Naive thymus-derived CD8-positive, alpha-beta T cell (primary cell): ENCODE results near the gene LRRC36. TPM values are rescaled to one million over a fixed set of nuclear protein-coding genes. Genes with fewer than 3 reads are reported as not detected.

Source experiments
- ATAC-seq, 2 donors: fragments of 150-1000 bp; cut with Tn5 transposase in 1 of 2; sonication (Bioruptor Pico), chemical (Tn5 transposase) in 1 of 2; 1 replicate in 1 of 2; 2 replicates in 1 of 2; pipeline ENCODE4 v1.10.0; 2021; ENCODE audit warnings: mild to moderate bottlenecking in 2 of 2, moderate library complexity in 2 of 2
- POLR2A ChIA-PET: fragments of 350-600 bp; sonication (Branson Sonifier 250); formaldehyde crosslinking; loops from one replicate; lab custom pipeline; 2021; ENCODE audit warnings: antibody characterized with exemption; lab: Charles Lee
- DNase-seq, 10 donors: peaks; one replicate each; pipeline versions ENCODE4 v3.0.0 to v3.0.0-alpha.2; 2020 to 2022
- H3K27ac Mint-ChIP-seq, 10 donors: one replicate each; pipeline ENCODE4 v1.8.0; 2020 to 2022; ENCODE audit warnings: mild to moderate bottlenecking in 10 of 10, mixed read lengths in 10 of 10, moderate library complexity in 4 of 10, inconsistent platforms in 1 of 10
- H3K27me3 Mint-ChIP-seq, 5 donors: one replicate each; pipeline ENCODE4 v1.8.0; 2021 to 2022; ENCODE audit warnings: mixed read lengths in 5 of 5
- H3K36me3 Mint-ChIP-seq, 3 donors: one replicate each; pipeline ENCODE4 v1.8.0; 2020 to 2022; ENCODE audit warnings: mixed read lengths in 3 of 3, mild to moderate bottlenecking in 2 of 3, inconsistent platforms in 1 of 3
- H3K4me1 Mint-ChIP-seq, 4 donors: one replicate each; pipeline ENCODE4 v1.8.0; 2021 to 2022; ENCODE audit warnings: mixed read lengths in 4 of 4
- H3K4me3 Mint-ChIP-seq, 10 donors: one replicate each; pipeline ENCODE4 v1.8.0; 2020 to 2022; ENCODE audit warnings: mild to moderate bottlenecking in 10 of 10, mixed read lengths in 10 of 10, moderate library complexity in 6 of 10, inconsistent platforms in 1 of 10
- H3K9me3 Mint-ChIP-seq, 9 donors: one replicate each; pipeline ENCODE4 v1.8.0; 2020 to 2022; ENCODE audit warnings: mixed read lengths in 9 of 9, mild to moderate bottlenecking in 3 of 9, inconsistent platforms in 1 of 9, moderate library complexity in 1 of 9
- polyA plus RNA-seq, 3 donors: library from polyadenylated mRNA; unstranded; fragments of 300-500 nt; fragmentation: Illumina TruSeq; gene quantifications; one replicate each; pipeline ENCODE4 v1.2.3, GENCODE V29; 2021
- total RNA-seq, 8 experiments: library from RNA in 2 of 8; stranded (reverse) in 2 of 8; gene quantifications; one replicate each; pipeline ENCODE4 v1.2.3 and lab custom pipeline; 2021 to 2026

The LRRC36 gene
- total and polyA plus RNA-seq, 5 experiments from 2014 or later: 0.49 TPM; not detected in 4

DNA sequence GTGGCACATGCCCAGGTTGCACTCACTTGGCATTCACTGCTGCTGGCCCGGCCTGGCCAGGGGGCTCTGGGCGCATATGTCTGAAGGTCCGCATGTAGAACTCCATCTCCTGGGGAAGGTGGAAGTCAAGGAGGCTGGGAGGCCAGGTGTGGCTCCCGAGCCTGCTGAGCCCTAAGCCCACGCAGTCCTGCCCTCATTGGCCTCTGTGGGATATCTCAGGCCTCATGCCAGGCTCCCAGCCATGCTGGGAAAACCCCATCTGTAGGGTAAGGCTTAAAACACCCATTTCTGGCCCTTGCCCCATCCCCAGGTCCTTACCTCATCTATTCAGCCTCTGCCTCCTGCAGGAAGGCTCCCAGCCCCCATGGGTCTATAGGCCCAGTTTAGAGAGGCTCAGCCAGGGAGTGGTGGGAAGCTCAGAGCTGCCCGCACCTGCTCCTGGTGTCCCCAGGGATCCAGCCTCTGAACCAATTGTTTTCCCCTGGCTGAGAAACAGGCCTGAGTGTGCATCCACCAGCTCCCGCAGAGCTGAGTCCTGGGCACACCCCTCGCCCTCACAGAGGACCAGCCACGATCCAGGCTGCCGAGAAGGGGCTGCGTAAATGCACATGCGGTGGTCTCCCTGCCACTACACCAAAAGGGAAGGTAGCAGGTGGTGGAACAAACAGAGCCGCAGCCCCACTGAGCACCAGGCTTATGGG, 69.0 kb downstream of the LRRC36 start:
- H3K36me3 Mint-ChIP-seq: peaks cover 0 to 2% (median 0%) of the 10 kb centered on the region in 3 donors
- no peak overlapping the region for H3K27ac Mint-ChIP-seq
- no peaks in the 10 kb centered on the region for H3K9me3 Mint-ChIP-seq
- H3K27me3 Mint-ChIP-seq: peaks cover 5 to 49% (median 19%) of the 10 kb centered on the region in 5 donors
- POLR2A ChIA-PET: no interaction called here
- ATAC-seq (no peak), DNase-seq (no peak)
- H3K4me1 Mint-ChIP-seq: peaks cover 9 to 22% (median 10%) of the 10 kb centered on the region in 4 donors
- H3K4me3 Mint-ChIP-seq: peak overlapping the region in 4 of 10 donors; percentile 2 to 45 (median 24)

DNA sequence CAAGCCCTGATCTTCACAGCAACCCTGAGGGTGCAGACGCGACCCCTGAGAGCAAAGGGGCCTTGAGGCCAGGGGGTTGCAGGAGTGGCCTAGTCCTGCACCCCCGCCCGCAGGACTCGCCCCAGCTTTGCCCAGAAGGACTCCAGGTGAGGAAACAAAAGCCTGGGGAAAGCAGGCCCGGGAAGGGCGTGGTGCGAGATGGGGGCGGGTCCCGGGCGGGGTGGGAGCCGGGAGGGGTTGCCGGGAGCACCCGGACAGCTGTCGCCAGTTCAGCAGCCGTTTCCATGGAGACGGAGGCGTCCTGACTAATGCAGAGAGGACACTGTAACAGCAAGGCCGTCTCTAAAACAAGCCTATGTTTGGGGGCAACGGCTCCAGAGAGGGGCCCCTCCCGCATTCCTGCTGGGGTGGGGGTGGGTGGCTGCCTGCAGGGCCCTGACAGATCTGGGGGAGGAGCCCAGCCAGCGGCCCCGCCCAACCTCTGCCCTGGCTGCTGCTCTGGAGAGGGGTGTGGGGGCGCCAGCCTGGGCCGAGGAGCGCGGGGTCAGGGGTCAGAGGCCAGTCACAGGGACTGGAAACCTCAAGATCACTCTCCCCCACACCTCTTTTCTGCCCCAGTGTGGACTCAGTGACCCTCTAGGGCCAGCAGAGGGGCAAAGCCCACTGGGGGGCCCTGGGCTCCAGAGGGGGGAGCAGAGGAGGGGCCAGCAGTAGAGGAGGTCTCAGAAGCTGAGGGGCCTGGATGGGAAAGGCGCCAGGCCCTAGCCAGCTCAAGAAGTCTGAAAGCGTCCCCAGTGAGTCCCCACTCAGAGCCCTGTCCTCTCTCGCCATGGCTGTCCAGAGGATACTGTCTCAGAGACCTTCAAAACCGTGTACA, 69.8 kb downstream of the LRRC36 start:
- POLR2A ChIA-PET: no interaction called here
- peaks cover 5 to 50% (median 19%) of the 10 kb centered on the region in 5 donors for H3K27me3 Mint-ChIP-seq
- no peak for ATAC-seq
- peaks cover 0 to 2% (median 0%) of the 10 kb centered on the region in 3 donors for H3K36me3 Mint-ChIP-seq
- DNase-seq: no peak
- no peak overlapping the region for H3K4me3 Mint-ChIP-seq
- H3K4me1 Mint-ChIP-seq: peaks cover 9 to 16% (median 10%) of the 10 kb centered on the region in 4 donors
- no peak overlapping the region for H3K27ac Mint-ChIP-seq
- H3K9me3 Mint-ChIP-seq: no peaks in the 10 kb centered on the region

DNA sequence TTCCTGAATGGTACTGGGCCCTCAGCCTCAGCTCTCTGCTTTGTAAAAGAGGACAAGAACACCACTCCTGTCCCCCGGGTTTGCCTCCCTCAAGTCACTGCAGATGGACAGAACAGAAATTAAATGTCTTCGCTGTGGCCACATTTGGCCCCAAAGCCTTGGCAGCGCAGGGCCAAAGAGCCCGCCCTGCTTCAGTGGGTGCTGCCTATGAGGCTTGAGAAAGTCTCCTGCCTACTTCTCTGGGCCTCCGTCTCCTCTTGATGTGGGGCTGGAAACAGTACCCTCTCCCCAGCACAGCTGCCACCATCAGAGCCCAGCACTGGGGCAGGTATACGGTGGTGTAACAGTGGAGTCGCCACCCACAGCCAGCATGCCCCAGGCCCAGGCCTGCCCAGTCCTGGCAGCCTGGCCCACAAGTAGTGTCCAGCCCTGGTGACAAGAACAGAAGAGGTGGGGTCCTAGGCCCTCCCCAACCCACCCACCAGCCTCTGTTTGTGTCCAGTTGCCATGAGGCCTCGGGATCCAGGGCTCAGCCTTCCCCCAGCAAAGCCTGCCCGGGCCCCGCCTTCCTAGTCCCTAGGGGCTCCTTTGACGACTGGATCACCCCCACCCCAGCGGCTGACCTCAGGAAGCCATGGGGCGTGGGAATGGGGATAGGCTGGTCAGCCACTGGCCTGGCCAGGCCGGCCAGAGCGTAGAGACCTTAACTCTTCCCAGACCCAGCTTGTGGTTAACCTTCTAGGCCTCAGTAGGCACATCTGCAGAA, 70.6 kb downstream of the LRRC36 start:
- Mint-ChIP-seq H3K27me3 (peaks cover 5 to 48% (median 19%) of the 10 kb centered on the region in 5 donors), H3K4me3 (no peak overlapping the region), H3K36me3 (peaks cover 0 to 2% (median 0%) of the 10 kb centered on the region in 3 donors), H3K4me1 (peaks cover 8 to 14% (median 10%) of the 10 kb centered on the region in 4 donors), H3K9me3 (no peaks in the 10 kb centered on the region), H3K27ac (no peak overlapping the region)
- POLR2A ChIA-PET: no interaction called here
- DNase-seq (no peak), ATAC-seq (no peak)

DNA sequence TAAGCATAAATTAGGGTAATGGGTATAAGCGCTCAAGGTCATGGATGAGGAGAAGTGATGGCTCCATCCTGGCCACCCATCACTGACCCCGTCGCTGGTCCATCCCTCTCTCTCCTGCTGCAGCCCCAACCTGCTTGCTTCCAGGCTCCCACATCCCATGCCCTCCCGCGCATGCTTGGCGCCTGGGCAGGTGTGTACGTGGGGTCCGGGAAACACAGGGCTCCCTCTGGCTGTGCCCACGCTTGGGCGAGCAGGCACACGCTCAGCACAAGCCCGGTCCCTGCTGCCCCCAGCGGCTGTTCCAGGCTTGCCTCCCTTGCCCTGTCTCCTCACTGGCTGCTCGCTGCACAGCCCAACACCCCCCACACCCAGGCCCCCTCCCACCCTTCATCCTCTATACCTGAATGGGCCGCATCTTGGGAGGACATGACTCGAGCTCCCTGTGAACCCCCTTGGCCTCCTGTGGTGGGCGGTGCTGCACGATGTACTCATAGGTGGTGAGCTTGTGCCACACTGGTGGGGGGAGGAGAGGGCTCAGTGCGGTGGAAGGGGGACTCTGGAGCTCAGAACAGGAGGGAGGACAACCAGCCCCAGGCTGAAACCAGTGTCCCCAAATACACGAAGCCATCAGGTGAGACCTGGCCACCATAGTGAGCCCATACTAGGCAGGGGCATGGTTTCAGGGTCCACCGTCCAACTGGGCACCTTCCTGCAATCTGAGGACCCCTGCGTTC, 71.4 kb downstream of the LRRC36 start:
- Mint-ChIP-seq H3K4me1 (peaks cover 4 to 11% (median 8%) of the 10 kb centered on the region in 4 donors), H3K4me3 (no peak overlapping the region), H3K9me3 (no peaks in the 10 kb centered on the region), H3K36me3 (peaks cover 0 to 2% (median 0%) of the 10 kb centered on the region in 3 donors), H3K27me3 (peaks cover 4 to 42% (median 13%) of the 10 kb centered on the region in 5 donors), H3K27ac (peak overlapping the region in 1 of 10 donors; percentile 48)
- ATAC-seq: no peak
- no peak for DNase-seq
- POLR2A ChIA-PET: interaction anchor here (0.5 to 0.6 kb wide), 2 partner anchors 139 to 280 kb away, joined by 6 to 8 read pairs; no protein-coding TSS in a partner anchor

DNA sequence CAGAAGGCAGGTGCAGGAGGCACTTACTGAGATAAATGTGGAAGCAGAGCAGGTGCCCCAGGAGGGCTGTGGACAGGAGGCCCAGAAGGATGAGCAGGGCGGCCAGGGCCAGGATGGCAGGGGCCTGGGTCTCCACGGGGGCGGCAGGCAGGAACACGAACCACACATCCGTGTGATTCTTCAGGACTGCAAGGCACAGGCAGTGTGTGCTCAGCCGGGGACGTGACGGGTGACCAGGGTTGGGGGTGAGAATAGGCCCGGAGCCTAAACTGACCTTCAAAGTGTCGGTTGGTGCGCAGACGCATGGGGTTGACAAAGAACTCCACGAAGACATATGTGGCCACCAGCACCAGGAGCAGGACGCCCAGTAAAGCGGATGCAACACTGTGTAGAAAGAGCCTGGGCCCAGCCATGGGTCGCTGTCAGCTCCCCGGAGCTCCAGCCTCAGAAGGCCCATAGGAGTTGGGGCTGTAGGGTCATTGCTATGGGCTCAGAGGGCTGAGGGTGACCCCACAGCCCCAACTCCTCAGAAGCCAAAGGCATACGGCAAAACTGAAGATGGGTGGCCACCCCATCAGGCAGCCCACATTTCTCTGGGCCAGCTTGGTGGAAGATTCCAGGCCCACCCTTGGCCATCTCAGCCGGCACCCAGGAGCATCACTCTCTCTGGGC, 72.1 kb downstream of the LRRC36 start:
- POLR2A ChIA-PET: interaction anchor here (0.5 to 0.6 kb wide), 2 partner anchors 140 to 280 kb away, joined by 6 to 8 read pairs; no protein-coding TSS in a partner anchor

DNA sequence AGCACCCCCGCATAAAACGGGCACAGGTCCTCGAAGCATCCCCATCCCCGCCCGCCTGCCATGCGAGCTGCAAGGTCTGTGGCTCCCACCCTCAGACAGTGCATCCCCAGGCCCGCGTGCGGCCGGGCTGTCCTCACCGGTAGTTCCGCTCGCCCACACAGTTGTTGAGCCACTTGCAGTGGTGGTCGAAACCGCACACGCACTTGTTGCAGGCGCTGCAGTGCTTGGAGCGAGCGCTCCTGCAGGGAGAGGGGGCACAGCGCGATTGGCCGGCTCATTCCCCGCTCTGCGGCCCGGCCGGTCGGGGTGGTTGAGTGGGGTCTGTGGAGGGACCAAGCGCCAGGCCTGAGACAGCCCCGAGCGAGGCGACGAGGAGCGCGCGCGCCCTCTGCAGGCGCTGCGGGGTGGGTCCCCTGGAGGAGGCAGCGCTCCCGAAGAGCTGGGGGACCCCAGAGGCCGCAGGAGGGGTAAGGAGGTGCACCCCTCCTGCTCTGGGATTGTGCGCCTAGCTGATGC, 72.7 kb downstream of the LRRC36 start:
- Mint-ChIP-seq H3K27me3 (peaks cover under 1 to 42% (median 10%) of the 10 kb centered on the region in 5 donors), H3K36me3 (peaks cover 0 to under 1% (median 0%) of the 10 kb centered on the region in 3 donors), H3K9me3 (no peaks in the 10 kb centered on the region), H3K4me3 (no peak overlapping the region), H3K4me1 (peaks cover under 1 to 3% (median under 1%) of the 10 kb centered on the region in 4 donors), H3K27ac (no peak overlapping the region)
- DNase-seq: peak in 6 of 10 donors; percentile 30 to 48 (median 42)
- POLR2A ChIA-PET: no interaction called here
- ATAC-seq: peak; percentile 77 to 81

More for the DNA sequence above, 72.1 kb downstream of the LRRC36 start:
- ATAC-seq (no peak), DNase-seq (no peak)
- Mint-ChIP-seq H3K27ac (peak overlapping the region in 2 of 10 donors; percentile 48 to 69), H3K27me3 (peaks cover 4 to 45% (median 13%) of the 10 kb centered on the region in 5 donors), H3K4me3 (no peak overlapping the region), H3K9me3 (no peaks in the 10 kb centered on the region), H3K36me3 (peaks cover 0 to 2% (median 0%) of the 10 kb centered on the region in 3 donors), H3K4me1 (peaks cover 4 to 8% (median 6%) of the 10 kb centered on the region in 4 donors)

DNA sequence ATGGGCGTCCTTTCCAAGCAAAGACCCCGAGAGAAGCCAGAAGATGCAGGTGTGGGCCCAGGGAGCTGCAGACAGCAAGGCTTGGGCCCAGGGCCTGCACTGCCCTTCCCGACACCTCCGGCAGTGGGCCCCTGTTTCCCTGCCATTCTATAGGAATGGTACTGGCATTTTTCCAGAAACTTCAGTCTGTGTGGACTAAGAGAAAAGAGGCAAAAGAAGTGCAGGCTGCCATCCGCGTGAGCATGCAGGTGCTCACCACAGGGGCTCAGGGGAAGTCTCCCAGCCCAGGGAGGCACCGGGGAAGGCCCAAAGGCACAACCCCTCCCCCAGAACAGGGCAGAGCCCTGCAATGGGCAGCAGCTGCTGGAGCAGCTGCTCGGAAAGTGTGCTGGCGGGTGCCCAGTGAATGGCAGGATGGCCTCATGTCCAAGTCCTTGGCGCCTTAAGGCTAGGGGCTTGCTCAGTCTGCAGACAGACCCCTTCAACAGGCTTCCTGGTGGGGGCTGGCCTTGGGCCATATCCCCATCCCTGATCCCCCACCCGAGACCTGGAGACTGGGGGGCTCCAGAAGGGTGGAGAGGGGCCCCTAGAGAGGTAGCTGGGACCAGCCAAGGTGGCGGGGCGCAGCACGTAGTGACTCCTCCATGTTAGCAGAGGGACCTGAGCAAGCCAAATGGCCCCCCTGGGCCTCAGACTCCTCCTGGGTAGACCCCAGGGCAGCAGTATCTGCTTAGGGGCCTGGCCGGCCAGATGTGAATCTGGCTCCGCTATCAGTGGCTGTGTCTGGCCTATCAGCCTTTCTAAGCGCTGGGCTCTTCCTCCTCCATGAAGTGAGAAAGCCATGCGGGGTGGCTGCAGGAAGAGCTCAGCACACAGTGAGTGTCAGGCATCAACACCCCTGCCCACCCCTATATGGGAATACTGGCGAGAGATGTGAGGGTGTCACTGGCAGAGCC, 73.4 kb downstream of the LRRC36 start:
- ATAC-seq: no peak
- H3K4me3 Mint-ChIP-seq: no peak overlapping the region
- POLR2A ChIA-PET: no interaction called here

DNA sequence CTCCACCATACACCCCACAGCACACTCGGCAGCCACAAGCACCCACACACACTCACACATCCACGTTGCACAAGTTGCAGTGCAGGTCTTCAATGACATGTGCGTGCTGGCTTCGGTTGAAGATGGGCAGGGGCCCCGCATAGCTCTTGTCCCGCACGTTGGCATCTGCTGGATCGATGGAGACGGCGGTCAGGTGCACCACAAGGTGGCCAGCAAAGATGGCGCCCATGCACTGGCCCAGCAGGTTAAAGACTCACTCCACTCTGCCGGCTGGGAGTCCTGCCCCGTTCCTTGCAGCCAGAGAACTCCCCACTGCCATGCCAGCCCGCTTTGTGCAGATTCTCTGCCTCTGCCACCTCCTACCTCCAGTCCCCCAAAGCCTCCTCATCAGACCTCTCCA, 74.3 kb downstream of the LRRC36 start:
- no peak for DNase-seq
- Mint-ChIP-seq H3K27ac (no peak overlapping the region), H3K36me3 (no peaks in the 10 kb centered on the region), H3K27me3 (peaks cover 0 to 29% (median 7%) of the 10 kb centered on the region in 5 donors), H3K9me3 (no peaks in the 10 kb centered on the region), H3K4me3 (no peak overlapping the region), H3K4me1 (no peaks in the 10 kb centered on the region)
- no peak for ATAC-seq
- POLR2A ChIA-PET: no interaction called here

More for the DNA sequence above, 73.4 kb downstream of the LRRC36 start:
- Mint-ChIP-seq H3K27ac (no peak overlapping the region), H3K27me3 (peaks cover 0 to 38% (median 10%) of the 10 kb centered on the region in 5 donors), H3K9me3 (no peaks in the 10 kb centered on the region), H3K36me3 (no peaks in the 10 kb centered on the region), H3K4me1 (peaks cover 0 to 2% (median 0%) of the 10 kb centered on the region in 4 donors)
- DNase-seq: no peak

DNA sequence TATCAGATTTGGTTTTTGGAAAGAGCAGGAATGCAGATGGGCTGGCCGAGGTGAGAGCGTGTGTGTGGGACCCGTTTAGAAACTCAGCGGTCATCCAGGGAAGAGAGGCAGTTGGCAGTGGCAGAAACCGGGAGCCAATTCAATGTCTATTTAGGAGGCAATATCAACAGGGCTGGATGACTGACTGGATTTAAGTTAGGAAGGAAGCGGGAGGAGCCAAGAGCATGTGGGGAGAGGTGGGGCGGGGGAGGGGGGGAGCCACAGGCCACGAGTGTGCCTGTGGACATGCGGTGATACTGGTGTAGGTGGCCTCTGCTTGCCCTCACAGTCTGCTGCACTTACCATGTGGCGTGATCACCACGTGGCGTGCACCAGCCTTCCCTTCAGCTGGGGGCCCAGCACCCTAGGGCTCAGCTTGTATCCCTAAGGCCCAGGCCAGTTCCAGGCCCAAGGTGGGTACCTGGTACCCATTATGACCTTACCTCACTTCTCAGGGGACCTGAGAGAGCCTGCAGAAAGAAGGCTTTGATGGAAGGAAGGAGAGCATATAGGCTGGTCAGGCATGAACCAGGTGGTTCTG, 77.5 kb downstream of the LRRC36 start:
- H3K4me3 Mint-ChIP-seq: no peak overlapping the region
- POLR2A ChIA-PET: no interaction called here
- H3K4me1 Mint-ChIP-seq: no peaks in the 10 kb centered on the region
- DNase-seq (no peak), ATAC-seq (no peak)
- no peaks in the 10 kb centered on the region for H3K36me3 Mint-ChIP-seq
- no peaks in the 10 kb centered on the region for H3K9me3 Mint-ChIP-seq
- H3K27ac Mint-ChIP-seq: no peak overlapping the region
- peaks cover 0 to 15% (median 5%) of the 10 kb centered on the region in 5 donors for H3K27me3 Mint-ChIP-seq

DNA sequence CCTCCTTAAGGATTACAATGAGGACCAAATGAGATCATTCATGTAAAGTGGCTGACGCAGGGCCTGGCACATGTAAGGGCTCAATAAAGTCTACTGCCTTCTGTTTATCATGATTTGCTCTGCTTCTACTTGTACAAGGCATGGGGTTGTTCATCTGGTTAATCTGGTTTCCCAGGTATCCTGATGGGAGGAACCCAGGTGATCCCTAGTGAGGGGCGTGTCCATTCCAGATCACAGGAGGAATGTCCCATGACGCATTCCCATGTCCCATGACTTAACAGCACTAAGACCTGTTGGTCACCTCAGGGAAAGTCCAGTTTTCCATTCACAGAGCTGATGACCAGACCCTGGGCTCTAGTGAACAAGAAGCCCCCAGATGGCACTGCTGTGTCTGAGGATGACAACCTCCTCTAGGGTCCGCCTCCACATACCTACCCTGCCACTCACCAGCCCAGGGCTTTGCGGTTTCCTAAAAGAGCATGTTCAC, 78.2 kb downstream of the LRRC36 start:
- ATAC-seq: no peak
- no peak overlapping the region for H3K27ac Mint-ChIP-seq
- no peaks in the 10 kb centered on the region for H3K36me3 Mint-ChIP-seq
- no peaks in the 10 kb centered on the region for H3K9me3 Mint-ChIP-seq
- DNase-seq: no peak
- no peaks in the 10 kb centered on the region for H3K4me1 Mint-ChIP-seq
- POLR2A ChIA-PET: no interaction called here
- H3K27me3 Mint-ChIP-seq: peaks cover 0 to 15% (median 5%) of the 10 kb centered on the region in 5 donors
- H3K4me3 Mint-ChIP-seq: no peak overlapping the region
